ENCODE data around the gene ACTG1. TPM values are rescaled to one million over a fixed set of nuclear protein-coding genes. Genes with fewer than 3 reads are reported as not detected.

The ACTG1 gene
- total and polyA plus RNA-seq, 2 of the 13 experiments (the other 11 are each of a cell fraction or from before 2014, with no cell fraction given) = 973 to 1,138 TPM

- TF ChIP-seq, protein P1, sequence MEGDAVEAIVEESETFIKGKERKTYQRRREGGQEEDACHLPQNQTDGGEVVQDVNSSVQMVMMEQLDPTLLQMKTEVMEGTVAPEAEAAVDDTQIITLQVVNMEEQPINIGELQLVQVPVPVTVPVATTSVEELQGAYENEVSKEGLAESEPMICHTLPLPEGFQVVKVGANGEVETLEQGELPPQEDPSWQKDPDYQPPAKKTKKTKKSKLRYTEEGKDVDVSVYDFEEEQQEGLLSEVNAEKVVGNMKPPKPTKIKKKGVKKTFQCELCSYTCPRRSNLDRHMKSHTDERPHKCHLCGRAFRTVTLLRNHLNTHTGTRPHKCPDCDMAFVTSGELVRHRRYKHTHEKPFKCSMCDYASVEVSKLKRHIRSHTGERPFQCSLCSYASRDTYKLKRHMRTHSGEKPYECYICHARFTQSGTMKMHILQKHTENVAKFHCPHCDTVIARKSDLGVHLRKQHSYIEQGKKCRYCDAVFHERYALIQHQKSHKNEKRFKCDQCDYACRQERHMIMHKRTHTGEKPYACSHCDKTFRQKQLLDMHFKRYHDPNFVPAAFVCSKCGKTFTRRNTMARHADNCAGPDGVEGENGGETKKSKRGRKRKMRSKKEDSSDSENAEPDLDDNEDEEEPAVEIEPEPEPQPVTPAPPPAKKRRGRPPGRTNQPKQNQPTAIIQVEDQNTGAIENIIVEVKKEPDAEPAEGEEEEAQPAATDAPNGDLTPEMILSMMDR (CRISPR knock-in tag; IDR thresholded peaks at IDR 0.05) = peak; percentile 95
- TF ChIP-seq FOXA1 (IDR thresholded peaks at IDR 0.05) (no peak), FOXA1 (CRISPR knock-in tag; IDR thresholded peaks at IDR 0.05) (no peak), PHF5A (CRISPR knock-in tag; IDR thresholded peaks at IDR 0.05; ENCODE audit: low read depth, unreplicated experiment) (peak; percentile 29), ZNF24 (IDR thresholded peaks at IDR 0.05) (peak; percentile 58; the same call in 1 of the 2 replicates), SRSF9 (IDR thresholded peaks at IDR 0.05; ENCODE audit: borderline replicate concordance, insufficient read depth, low read depth, low read length, poor library complexity, severe bottlenecking) (no peak), ZNF354B (CRISPR knock-in tag; IDR thresholded peaks at IDR 0.05) (0 out of 2 replicates have a peak, but pooled peaks have one; percentile 86), ATF1 (CRISPR knock-in tag; IDR thresholded peaks at IDR 0.05) (no peak), GRHL1 (CRISPR knock-in tag; conservative IDR thresholded peaks at IDR 0.05) (no peak), ZNF331 (CRISPR knock-in tag; IDR thresholded peaks at IDR 0.05) (peak; percentile 75), KLF9 (CRISPR knock-in tag; IDR thresholded peaks at IDR 0.05; ENCODE audit: low read depth) (no peak), CHCHD3 (CRISPR knock-in tag; IDR thresholded peaks at IDR 0.05) (peak; percentile 97), ZNF552 (CRISPR knock-in tag; IDR thresholded peaks at IDR 0.05; ENCODE audit: borderline replicate concordance) (0 out of 2 replicates have a peak, but pooled peaks have one; percentile 43), TAF1 (CRISPR knock-in tag; IDR thresholded peaks at IDR 0.05) (no peak; the same call in none of the 2 replicates), SAFB2 (CRISPR knock-in tag; IDR thresholded peaks at IDR 0.05; ENCODE audit: borderline replicate concordance, low read depth) (peak; percentile 85; the same call in 1 of the 2 replicates)
- TF ChIP-seq, protein P2, sequence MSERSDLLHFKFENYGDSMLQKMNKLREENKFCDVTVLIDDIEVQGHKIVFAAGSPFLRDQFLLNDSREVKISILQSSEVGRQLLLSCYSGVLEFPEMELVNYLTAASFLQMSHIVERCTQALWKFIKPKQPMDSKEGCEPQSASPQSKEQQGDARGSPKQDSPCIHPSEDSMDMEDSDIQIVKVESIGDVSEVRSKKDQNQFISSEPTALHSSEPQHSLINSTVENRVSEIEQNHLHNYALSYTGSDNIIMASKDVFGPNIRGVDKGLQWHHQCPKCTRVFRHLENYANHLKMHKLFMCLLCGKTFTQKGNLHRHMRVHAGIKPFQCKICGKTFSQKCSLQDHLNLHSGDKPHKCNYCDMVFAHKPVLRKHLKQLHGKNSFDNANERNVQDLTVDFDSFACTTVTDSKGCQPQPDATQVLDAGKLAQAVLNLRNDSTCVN (CRISPR knock-in tag; IDR thresholded peaks at IDR 0.05; ENCODE audit: borderline replicate concordance) = 0 out of 2 replicates have a peak, but pooled peaks have one; percentile 41
- TF ChIP-seq, protein P3, sequence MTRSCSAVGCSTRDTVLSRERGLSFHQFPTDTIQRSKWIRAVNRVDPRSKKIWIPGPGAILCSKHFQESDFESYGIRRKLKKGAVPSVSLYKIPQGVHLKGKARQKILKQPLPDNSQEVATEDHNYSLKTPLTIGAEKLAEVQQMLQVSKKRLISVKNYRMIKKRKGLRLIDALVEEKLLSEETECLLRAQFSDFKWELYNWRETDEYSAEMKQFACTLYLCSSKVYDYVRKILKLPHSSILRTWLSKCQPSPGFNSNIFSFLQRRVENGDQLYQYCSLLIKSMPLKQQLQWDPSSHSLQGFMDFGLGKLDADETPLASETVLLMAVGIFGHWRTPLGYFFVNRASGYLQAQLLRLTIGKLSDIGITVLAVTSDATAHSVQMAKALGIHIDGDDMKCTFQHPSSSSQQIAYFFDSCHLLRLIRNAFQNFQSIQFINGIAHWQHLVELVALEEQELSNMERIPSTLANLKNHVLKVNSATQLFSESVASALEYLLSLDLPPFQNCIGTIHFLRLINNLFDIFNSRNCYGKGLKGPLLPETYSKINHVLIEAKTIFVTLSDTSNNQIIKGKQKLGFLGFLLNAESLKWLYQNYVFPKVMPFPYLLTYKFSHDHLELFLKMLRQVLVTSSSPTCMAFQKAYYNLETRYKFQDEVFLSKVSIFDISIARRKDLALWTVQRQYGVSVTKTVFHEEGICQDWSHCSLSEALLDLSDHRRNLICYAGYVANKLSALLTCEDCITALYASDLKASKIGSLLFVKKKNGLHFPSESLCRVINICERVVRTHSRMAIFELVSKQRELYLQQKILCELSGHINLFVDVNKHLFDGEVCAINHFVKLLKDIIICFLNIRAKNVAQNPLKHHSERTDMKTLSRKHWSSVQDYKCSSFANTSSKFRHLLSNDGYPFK (CRISPR knock-in tag; IDR thresholded peaks at IDR 0.05; ENCODE audit: borderline replicate concordance) = peak; percentile 47; the same call in 1 of the 2 replicates
- TF ChIP-seq, protein P4, sequence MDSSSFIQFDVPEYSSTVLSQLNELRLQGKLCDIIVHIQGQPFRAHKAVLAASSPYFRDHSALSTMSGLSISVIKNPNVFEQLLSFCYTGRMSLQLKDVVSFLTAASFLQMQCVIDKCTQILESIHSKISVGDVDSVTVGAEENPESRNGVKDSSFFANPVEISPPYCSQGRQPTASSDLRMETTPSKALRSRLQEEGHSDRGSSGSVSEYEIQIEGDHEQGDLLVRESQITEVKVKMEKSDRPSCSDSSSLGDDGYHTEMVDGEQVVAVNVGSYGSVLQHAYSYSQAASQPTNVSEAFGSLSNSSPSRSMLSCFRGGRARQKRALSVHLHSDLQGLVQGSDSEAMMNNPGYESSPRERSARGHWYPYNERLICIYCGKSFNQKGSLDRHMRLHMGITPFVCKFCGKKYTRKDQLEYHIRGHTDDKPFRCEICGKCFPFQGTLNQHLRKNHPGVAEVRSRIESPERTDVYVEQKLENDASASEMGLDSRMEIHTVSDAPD (CRISPR knock-in tag; IDR thresholded peaks at IDR 0.05) = peak; percentile 80; the same call in 1 of the 2 replicates
Observed at GRCh38 chr17:81484195-81484979, 28.2 kb downstream of the ACTG1 start (continued).
